SHP77 (cell line): ENCODE measurements around the gene ZNF554.

Experiments used
- DNase-seq, 2 experiments: peaks; one replicate each; lab custom pipeline; 2025; lab: John Stamatoyannopoulos, UW

Gene ZNF554

DNA sequence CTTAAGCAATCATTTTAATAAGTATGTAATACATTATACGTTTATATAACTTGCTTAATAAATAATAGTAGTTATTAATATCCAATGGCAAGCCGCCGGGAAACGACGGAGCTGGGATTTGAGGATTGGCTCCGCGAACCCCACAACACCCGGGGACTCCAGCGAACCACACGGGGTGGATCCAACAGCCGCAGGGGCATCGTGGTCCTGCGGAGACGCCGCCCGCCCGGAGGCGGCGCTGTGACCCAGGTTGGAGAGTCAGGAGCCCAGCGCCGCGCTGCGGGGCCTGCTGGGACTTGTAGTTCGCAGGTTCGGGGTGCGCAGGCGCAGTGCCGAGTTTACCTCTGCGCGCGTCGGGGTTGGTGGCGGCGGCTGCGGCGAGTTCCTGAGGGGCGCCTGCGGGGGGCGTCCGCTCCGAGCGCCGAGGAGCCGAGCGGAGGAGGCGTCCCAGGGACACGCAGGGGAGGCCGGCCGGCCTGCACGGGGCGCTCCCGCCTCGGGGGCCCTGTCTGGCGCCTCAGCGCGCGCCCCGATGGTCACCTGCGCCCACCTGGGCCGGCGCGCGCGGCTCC, at the start of gene ZNF554:
Gene ZNF554 (plus strand): TSS at position 329 of the 572 bp plus-strand sequence. CDS start 204 bp downstream, at position 533.
- DNase-seq, result peak; percentile 83 to 94

DNA sequence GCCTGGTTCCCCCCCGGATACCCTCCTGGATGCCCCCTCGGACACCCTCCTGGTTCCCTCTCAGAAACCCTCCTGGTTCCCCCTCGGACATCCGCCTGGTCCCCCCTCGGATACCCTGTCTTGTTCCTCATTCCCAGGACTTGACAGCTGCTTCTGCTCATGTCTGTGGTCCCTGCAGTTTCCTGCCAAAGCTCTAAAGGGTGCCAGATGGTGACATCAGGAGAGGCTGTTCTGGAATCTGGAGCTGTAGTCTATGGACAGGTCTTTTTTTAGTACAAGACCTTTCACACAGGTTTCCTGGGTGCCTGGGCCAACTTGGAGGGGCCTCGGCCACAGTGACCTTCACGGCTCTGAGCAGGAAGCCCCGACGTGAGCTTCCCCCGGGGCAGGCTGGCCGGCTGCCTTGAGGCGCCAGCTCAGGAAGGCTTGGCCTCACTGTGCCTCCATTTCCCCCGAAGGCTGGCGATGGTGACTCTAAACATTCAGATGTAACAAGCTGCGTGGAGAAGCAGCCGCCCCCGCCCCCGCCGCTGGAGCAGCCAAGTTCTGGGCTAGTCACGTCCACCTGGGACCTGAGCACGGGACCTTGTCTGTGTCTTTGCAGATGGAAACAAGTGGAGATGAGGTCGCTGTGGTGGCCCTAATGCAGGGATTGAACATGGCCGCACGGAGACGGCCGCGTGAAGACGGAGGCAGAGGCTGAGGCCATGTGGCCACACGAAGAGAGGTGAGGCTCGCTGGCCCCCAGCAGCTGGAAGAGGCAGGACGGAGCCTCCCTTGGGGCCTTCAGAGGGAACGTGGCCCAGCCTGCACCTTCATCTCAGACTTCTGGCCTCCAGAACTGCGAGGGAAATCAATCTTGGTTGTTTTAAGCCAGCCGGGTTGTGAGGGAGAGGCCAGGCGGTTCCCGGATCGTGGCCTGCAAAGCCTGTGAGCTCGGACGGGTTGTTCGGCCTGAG, 49.3 kb upstream of the ZNF554 start:
- DNase-seq, result no peak

DNA sequence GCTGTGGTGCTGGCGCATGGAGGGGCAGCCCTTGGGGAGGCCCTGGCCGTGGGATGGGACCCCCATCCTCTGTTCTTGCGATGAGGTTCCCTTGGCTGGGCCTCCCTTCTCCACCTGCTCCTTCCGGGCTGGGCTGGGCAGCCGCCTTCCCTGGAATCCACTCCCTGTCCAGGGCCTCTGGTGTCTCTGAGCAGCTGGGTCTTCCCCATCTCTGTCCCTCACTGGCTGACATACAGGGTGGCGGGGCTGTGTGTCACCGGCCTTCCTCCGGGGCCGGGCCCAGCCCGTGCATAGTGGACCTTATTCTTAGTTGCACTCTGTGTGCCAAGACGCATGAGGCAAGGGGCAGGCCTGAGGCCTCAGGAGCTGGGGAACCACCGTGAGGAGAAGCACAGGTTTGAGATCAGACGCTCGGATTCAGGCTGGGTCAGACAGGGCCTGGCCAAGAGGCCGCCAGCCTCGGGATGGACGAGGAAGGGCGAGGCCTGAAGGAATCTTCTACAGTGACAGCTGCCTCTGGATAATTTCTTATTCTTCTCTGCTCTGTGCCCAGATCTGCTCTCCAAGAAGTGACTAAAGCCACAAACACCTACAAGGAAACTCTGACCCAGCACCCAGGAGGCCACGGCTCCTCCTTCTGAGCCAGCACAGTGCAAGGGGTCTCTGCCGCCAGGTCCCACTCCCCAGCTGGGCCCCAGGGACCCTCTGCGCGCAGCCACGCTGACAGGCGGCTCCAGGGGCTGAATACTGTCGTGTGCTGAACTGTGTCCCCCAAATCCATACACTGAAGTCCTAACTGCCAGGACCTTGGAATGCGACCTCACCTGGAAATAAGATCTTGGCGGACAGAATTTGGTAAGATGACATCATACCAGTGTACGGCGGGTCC, 47.6 kb upstream of the ZNF554 start:
- no peak for DNase-seq

DNA sequence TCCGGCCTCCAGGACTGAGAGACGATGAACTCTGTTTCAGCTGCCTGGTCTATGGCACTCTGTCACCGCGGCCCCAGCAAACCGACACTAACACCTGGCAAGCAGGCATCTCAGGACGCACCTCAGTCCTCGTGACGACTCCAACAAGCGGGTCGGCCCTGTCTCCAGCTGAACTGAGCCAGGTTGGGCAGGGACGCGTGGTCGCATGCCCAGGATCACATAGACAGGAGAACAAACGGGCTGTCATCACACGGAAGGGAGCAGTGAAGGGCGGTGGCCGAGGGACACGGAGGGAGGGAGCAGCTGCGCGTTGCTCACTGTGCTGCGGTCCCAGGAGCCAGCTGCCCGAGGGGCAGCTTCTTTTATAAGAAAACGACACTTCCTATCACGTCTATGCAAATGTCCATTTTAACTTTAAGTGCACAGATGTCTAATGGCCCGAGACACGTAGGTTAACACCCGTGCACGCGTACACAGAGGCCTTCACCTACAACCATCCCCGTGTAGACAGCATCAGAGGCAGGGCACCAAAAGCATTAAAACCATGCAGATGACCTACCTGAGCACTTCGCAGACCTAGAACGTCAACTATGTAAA, 45.5 kb upstream of the ZNF554 start:
- no peak for DNase-seq

DNA sequence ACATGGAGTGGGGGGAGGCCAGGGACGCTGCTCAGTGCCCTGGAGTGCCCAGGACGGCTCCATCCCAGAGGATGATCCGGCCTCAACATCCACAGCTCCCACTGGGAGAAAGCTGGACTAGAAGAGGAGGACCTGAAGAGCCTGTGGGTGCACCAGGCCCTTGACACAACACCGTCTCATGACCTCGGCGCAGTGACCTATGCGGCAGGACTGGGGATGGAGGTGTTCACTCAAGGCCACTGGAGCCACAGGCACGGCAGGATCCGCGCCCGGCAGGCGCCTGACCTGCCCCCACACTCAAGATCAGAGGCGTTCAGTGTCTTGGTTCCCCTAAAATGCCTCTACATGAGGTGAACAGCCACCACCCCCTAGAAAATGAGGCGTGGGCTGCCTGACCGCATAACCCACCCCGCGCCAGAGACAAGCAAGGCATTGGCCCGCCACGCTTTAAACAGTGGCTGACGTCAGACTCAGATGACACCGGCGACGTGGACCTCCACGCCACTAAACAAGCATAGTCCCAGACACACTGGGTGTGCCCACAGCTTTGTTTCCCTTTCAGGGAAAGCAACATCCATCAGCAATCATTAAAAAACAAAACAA, 44.6 kb upstream of the ZNF554 start:
- no peak for DNase-seq

DNA sequence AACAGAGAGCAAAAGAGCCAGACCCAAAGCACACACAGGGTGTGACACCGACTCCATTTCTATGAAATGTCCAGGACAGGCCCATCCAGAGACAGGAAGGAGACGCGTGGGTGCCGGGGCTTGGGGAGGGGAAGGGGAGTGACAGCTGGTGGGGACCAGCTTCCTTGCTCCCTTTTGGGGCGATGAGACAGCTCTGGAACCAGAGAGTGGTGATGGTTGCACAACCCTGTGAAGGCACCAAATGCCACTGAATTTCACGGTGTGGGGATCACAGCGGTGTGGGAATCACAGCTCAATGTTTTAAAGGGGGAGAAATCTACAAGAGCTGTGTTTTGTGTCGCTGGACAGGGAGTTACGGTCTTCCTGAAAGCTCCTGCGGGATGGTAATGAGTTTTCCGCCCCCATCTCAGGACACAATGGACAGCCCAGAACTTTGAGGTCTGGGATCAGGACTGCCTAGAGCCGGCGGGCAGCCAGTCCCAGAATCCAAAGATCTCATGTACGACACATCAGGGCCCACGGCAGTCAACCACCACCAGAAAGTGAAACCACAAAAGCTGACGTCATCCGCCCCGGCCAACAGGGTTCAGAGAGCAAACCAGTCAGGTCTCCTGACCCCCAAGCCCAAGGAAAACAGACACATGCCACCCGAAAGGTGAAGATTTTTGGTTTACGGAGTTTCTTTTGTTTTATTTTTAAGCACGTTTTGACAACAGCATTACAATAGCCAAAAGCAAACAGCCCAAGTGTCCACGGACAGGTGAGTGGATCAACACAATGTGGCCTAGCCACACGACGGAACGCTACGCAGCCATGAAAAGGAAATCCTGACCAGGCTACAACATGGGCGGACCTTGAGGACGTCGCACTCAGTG, 43.9 kb upstream of the ZNF554 start:
- DNase-seq, result no peak

DNA sequence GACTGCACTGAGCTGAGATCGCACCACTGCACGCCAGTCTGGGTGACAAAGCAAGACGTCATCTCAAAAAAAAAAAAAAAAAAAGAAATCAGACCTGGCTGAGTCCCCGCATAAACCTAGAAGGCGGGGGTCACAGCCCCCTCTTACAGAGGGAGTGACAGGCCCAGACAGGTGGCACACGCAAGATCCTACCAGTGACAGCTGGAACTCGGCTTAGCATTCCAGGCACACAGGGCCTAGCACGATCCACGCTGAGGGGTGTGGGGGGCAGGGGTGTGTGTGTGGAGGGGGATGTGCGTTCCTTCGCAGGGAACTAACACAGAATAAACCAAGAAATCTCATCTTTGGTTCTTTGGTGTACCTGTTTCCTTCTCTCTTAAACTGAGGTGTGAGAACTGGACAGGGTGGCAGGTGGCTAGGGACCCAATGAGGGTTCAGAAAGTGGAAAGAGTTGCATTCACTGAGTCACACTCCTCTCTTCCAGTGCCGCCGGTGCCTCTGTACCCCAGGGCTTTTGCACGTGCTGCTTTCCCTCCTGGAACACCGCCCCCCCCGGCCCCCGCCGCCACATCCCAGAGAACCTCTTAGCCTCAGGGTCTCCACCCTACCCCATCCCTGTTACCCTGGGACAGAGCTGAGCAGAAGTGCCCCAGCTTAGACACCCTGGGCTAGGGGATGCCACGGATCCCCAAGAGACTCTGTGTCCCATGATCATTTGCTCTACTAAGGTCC, 41.5 kb upstream of the ZNF554 start:
- no peak for DNase-seq

DNA sequence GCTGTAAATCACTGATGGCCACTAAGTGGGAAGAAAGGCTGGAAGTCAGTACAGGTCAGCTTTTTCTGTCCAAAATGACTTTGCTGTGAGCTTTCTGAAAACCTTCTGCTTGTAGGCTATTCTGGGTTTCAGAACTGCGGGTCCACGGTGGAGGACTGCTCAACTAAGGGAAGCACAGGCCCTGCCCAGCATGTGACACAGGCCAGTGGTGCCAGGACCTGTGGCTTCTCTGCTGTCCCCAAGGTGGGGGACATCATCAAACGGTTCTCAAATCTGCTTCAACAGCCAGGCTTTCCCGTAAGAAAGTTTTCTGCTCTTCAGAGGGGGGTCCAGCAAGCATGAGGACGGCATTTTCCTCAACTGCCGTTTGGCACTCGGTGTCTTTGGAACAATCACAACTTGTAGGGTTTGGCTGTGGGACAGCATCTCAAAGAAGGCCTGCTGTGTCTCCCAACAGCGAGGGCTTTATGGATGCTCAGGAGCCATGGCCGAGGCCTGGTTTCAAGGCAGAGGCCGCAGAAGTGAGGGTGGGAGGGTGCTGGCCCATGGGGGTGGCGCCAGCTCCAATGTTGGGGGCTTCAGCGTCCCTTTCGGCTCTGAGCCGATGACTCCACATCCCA, 40.4 kb upstream of the ZNF554 start:
- DNase-seq, result no peak

DNA sequence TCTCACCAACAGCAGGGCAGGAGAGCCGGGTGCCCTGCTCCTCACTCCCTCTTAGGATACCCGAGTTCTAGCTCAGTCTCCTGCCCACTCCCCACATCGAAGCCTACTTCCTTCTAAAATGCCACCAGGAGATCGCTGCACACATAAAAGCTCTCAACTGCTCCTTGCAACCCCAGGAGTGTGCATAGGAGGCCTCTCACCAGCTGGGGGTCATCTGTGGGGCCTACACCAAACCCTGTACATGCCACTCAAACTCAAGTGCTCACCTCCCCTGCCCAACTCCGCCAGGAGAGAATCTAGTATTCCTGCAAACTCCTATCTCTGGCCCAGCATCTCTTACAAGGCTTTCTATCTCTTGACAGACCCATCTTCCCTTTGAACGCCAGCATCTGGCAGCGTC, 39.4 kb upstream of the ZNF554 start:
- no peak for DNase-seq

DNA sequence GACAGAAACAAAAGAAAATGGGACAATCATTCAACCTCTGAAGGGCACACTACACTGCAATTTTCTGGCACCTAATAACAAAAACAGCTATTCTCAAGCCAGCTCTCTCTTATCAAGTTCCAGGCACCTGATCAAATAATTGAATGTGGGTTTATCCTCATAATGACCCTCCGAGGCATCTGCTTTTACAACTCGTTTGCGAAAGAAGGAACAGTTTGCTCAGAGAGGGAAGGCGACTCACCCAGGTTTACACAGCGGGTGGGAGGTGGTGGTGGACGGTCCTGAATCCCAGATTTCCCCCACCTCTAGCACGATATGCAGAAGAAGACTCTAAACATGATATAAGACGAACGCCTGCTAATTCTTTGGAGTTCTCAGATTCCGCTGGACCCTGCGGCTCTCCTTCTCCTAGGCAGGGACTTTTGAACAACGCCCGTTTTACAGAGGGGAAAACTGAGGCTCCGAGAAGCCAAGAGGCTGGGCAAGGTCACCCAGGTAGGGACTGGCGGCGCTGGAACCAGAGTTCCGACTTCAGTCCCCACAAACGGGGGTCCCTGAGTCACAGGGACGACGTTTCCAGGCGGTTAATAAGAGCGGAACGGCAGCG, 37.2 kb upstream of the ZNF554 start:
- no peak for DNase-seq

DNA sequence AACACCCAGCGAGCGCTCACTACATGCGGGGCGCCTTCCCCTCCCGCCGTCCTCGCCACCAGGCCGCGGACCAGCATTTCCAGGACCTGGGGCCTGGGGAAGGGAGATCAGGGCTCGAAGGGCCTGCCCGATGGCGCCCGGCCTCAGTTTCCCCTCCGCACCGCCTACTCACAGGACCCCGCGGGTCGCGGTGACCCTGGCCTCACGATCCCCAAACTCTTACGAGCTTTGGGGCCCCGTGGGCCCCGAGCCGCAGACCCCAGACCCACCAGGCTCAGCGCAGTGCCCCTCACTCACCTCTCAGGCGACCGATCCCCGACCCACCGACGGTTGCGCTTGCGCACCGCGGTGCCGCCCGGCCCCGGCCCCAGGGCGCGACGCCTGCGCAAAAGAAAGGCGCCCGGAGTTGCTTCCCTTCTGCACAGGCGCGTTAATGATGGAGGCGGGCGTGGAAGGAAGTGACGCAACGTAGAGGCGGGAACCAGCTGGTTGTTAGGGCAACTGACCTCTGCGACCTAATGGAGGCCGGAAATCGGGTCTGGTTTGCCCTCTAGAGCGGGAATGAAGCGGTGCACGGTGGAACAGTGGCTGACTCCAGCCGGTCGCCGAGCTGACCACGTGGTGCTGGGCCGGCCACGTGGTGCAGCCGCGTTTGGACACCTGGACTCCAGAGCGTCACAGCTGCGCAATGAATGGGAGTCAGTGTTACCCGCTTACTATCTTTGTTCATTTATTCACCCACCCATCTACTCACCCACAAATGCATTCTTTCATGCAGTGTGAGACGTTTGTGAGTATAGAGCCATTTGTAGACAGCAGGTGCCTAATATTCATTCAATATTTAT, 36.5 kb upstream of the ZNF554 start, which contains the start of gene SGTA:
Gene SGTA (minus strand): TSS at position 338 of the 845 bp plus-strand sequence. CDS start 14,205 bp downstream, outside the sequence.
- peak; percentile 98 for DNase-seq

DNA sequence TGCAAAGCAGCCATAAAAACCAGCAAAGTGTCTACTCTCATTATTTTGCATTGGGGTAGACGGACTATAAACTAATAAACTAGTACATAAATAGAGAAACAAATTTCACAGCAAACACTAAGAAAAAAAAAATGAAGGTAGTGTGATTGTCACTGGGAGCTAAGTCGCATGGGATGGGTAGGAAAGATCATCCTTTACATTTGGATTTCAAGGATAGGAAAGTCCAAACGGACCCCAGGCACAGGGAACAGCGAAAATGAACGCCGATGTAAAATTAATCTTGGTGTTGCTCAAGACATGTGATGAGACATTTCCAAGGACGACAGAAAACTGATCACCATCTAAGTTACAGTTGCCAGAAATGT, 35.9 kb upstream of the ZNF554 start:
- no peak for DNase-seq

DNA sequence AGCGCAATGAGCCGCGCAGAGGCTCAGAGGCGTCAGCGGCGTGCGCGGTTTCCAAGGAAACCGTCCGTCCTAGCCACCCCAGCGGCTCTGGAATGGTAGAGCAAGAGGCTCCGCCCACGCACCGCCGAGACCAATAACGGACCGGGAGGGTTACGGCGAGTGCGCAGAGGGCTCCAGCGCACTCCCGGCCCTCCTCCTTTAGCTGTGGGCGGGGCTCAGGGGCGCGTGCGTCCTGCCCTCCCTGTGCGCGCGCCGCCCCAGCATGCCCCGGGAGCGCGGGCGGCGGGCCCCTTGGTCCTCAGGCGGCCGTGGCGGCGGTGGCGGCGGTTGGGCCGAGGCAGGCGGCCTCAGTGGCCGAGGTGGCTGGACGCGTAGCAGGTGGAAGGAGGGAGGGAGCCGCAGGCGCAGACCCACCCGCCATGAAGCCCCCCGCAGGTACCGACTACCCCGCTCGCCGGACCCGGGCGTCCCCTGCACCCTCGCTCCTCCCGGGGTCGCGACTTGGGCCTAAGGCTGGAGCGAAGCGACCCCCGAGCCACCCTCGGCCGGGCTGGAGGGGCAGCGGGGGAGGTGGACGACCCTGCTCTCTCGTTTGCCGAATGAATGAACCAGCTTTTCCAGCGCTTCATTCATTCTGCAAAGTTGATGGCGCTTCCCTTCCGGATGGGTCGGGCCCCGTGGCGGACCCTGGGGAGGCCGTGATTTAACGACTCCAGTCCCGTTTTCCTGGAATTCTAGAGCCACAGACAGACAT, 34.2 kb upstream of the ZNF554 start, which contains the start of gene THOP1:
Gene THOP1 (plus strand): TSS at position 260 of the 754 bp plus-strand sequence. CDS start 160 bp downstream, at position 420.
- DNase-seq, result peak; percentile 97 to 98

DNA sequence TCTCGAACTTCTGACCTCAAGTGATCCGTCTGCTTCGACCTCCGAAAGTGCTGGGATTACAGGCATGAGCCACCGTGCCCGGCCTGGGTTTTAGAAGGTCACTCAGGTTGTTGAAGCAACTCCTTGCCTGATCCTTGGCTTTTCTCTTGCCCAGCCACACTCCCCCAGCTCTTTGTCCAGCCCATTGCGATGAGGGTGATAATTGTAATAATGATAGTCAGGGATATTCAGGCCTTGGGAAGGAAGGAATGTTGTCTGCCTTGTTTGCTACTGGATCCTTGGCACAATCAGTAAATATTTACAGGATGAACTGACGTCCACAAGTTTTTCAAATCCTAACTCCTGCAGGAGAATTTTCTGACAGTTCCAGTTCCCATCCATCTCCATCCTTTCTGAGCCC, 32.6 kb upstream of the ZNF554 start:
- DNase-seq, result no peak

DNA sequence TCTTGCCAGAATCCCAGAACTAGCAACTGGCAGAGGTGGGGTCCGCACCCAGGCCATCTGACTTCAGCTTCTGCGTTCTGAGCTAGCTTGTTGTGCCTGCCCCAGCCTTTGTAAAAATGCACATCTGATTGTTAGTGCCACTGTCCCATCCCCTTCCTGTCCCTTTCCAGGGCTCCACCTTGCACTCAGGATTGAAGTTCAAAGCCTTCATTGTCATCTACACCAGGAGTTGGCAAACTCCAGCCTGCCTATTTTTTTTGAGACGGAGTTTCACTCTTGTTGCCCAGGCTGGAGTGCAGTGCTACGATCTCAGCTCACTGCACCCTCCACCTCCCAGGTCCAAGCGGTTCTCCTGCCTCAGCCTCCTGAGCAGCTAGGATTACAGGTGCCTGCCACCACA, 31.4 kb upstream of the ZNF554 start:
- no peak for DNase-seq

DNA sequence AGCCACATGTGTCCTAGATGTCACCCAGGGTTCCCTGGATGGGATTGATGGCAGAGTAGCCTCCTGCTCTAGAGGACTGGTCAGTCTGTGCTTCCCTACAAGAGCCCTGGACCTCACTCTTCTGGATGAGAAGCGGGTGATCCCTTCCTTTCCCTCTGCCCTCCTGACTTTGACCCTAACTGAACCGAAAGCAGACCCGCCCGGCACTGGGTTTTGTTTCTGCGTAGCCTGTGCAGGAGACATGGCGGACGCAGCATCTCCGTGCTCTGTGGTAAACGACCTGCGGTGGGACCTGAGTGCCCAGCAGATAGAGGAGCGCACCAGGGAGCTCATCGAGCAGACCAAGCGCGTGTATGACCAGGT, 29.5 kb upstream of the ZNF554 start:
- no peak for DNase-seq
